Breast epithelium (tissue), 3 donors: ENCODE measurements around the gene KLF7.

ENCODE experiments used
- POLR2AphosphoS5 ChIP-seq, 3 donors: sonication (generic); formaldehyde crosslinking; IDR thresholded peaks; one replicate each; pipeline ENCODE4 v1.6.1; 2017; ENCODE audit warnings: antibody characterized with exemption in 3 of 3
- TF ChIP-seq, protein P1 (sequence below), 3 donors: fragments of 450-650 bp; IDR thresholded peaks; one replicate each; pipeline ENCODE4 v1.5.1; 2016 to 2017; ENCODE audit warnings: antibody characterized with exemption in 3 of 3, mild to moderate bottlenecking in 3 of 3, moderate library complexity in 3 of 3

DNA sequence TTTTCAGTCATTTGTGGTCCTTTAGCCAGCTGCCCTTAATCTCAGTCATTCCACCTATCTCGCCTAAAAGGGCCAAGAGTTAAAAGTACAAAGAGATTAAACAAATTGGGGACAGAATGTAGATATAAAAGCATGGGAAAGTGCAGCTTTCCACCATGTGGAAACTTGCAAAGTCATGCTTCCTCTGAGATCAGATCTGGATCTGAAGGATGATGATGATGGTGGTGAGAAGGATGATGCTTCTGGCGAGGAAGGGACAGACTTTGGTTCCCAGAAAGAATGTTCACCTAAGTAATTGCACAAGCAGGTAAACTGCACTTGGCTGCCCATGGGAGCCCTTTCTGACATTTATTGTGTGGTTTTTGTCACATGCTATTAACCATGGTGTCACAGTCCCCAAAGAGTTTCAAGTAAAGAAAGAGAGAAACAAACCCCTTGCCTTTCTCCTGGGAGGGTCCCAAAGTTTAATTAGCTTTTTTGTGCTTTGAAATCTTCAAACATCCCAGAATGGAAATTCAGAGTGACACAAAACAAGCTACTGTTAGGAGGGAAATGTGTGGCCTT, 34.7 kb downstream of the KLF7 start:
- TF ChIP-seq, protein P1, sequence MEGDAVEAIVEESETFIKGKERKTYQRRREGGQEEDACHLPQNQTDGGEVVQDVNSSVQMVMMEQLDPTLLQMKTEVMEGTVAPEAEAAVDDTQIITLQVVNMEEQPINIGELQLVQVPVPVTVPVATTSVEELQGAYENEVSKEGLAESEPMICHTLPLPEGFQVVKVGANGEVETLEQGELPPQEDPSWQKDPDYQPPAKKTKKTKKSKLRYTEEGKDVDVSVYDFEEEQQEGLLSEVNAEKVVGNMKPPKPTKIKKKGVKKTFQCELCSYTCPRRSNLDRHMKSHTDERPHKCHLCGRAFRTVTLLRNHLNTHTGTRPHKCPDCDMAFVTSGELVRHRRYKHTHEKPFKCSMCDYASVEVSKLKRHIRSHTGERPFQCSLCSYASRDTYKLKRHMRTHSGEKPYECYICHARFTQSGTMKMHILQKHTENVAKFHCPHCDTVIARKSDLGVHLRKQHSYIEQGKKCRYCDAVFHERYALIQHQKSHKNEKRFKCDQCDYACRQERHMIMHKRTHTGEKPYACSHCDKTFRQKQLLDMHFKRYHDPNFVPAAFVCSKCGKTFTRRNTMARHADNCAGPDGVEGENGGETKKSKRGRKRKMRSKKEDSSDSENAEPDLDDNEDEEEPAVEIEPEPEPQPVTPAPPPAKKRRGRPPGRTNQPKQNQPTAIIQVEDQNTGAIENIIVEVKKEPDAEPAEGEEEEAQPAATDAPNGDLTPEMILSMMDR (IDR thresholded peaks at IDR 0.05): no peak
- no peak for TF ChIP-seq POLR2AphosphoS5 (IDR thresholded peaks at IDR 0.05)
